Measurements from ENCODE around the gene HSPBAP1. TPM values are rescaled to one million over a fixed set of nuclear protein-coding genes. Genes with fewer than 3 reads are reported as not detected.

The HSPBAP1 gene
- total and polyA plus RNA-seq, 7 donors: 3.0 to 13.8 (median 11.1) TPM

DNA sequence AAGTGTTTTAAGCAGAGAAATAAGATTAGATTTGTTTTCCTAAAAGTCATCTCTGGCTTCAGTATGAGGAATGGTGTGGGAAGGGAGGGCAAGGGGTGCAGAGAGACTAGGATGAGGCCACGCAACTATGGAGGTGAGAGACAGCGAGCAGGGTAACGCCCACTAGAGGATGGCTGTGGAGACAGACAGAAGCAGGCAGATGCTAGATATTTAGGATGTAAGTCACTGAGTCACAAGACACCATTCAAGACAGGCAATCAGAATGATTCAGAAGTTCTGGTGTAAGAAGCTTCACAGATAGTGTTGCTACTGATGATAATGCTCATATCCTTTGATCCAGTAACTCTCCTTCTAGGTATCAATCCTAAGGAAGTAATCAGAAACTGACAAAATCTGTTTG is 19.1 kb downstream of the HSPBAP1 start:
- H3K9me3 ChIP-seq: no peaks in the 10 kb centered on the region
- 92 to 93% methylated on average over 3 of the region's 3 CpGs for WGBS, 2 donors
- no peak overlapping the region for H3K27ac ChIP-seq
- no peak for DNase-seq
- no peak overlapping the region for H3K4me3 ChIP-seq
- H3K36me3 ChIP-seq: peaks cover 0 to 16% (median 0%) of the 10 kb centered on the region in 4 donors
- no peaks in the 10 kb centered on the region for H3K4me1 ChIP-seq
- no peaks in the 10 kb centered on the region for H3K27me3 ChIP-seq
- TF ChIP-seq POLR2AphosphoS5 (IDR thresholded peaks at IDR 0.05) (no peak), POLR2A (IDR thresholded peaks at IDR 0.05) (no peak), EP300 (IDR thresholded peaks at IDR 0.05) (no peak), CTCF (IDR thresholded peaks at IDR 0.05) (no peak)
- intact Hi-C loops (cut with DNase I): no loop called here

DNA sequence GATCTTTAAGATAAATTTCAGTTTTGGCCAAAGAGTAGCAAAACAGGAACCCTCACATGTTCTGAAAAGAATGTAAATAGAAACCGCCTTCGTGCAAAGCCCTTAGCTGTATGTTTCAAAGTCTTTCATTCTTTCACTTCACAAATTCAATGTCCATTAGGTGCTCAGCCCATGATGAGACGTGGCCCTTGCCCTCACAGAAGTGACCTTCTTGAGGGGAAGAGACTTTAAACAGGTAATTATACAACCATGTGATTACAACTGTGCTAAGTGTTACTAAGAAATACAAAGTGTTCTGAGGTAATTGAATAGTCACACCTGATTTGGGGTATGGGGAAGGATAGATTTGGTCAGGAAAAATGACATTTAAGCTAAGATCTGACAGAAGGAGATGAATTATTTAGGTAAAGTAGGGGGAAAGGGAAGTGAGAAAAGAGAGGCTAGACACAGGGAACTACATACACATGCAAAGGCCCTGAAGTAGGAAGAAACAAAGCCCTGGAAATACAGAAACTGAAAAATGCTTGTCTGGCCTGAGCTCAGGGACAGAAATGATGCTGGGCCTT is 19.6 kb downstream of the HSPBAP1 start:
- Histone ChIP-seq H3K4me3 (no peak overlapping the region), H3K36me3 (peaks cover 0 to 16% (median 0%) of the 10 kb centered on the region in 4 donors), H3K9me3 (no peaks in the 10 kb centered on the region), H3K27ac (no peak overlapping the region), H3K27me3 (no peaks in the 10 kb centered on the region), H3K4me1 (no peaks in the 10 kb centered on the region)
- no peak for DNase-seq
- no peak for TF ChIP-seq POLR2A (IDR thresholded peaks at IDR 0.05)
- WGBS, 2 donors: 84 to 85% methylated on average over 3 of the region's 3 CpGs
- intact Hi-C loops (cut with DNase I): no loop called here

GRCh38 chr3:122772827-122773226 is 20.8 kb downstream of the HSPBAP1 start:
- H3K27ac ChIP-seq: no peak overlapping the region
- H3K9me3 ChIP-seq: no peaks in the 10 kb centered on the region
- no peak overlapping the region for H3K4me3 ChIP-seq
- TF ChIP-seq EP300 (IDR thresholded peaks at IDR 0.05): no peak
- TF ChIP-seq CTCF (IDR thresholded peaks at IDR 0.05): no peak
- no peak for TF ChIP-seq POLR2A (IDR thresholded peaks at IDR 0.05)
- no peak for TF ChIP-seq POLR2AphosphoS5 (IDR thresholded peaks at IDR 0.05)
- intact Hi-C loops (cut with DNase I): no loop called here
- H3K36me3 ChIP-seq: peaks cover 0 to 16% (median 0%) of the 10 kb centered on the region in 4 donors
- H3K27me3 ChIP-seq: no peaks in the 10 kb centered on the region
- H3K4me1 ChIP-seq: no peaks in the 10 kb centered on the region
- DNase-seq: no peak
- 97 to 98% methylated on average over 1 of the region's 1 CpG for WGBS, 2 donors

- Histone ChIP-seq H3K36me3 (peaks cover 0 to 16% (median 0%) of the 10 kb centered on the region in 4 donors), H3K4me1 (no peaks in the 10 kb centered on the region), H3K27ac (peak overlapping the region in 1 of 4 donors; percentile 20), H3K9me3 (no peaks in the 10 kb centered on the region), H3K27me3 (no peaks in the 10 kb centered on the region), H3K4me3 (no peak overlapping the region)
- intact Hi-C loops (cut with DNase I): no loop called here
- DNase-seq: no peak
- no peak for TF ChIP-seq EP300 (IDR thresholded peaks at IDR 0.05)
- WGBS, 2 donors: 93 to 95% methylated on average over 5 of the region's 5 CpGs
Measured at GRCh38 chr3:122770521-122771202, 23.0 kb downstream of the HSPBAP1 start.

- intact Hi-C loops (cut with DNase I): no loop called here
- H3K27me3 ChIP-seq: no peaks in the 10 kb centered on the region
- no peak overlapping the region for H3K4me3 ChIP-seq
- H3K9me3 ChIP-seq: no peaks in the 10 kb centered on the region
- peaks cover 0 to 9% (median 0%) of the 10 kb centered on the region in 4 donors for H3K36me3 ChIP-seq
- H3K4me1 ChIP-seq: no peaks in the 10 kb centered on the region
- peak overlapping the region in 2 of 4 donors; percentile 10 to 44 for H3K27ac ChIP-seq
- TF ChIP-seq CTCF (IDR thresholded peaks at IDR 0.05): no peak
- DNase-seq: no peak
- 93 to 95% methylated on average over 3 of the region's 3 CpGs for WGBS, 2 donors
Measured at GRCh38 chr3:122767540-122768372, 25.9 kb downstream of the HSPBAP1 start.

All from sigmoid colon (tissue), 7 donors.